Activated T-cell treated with anti-CD3 and anti-CD28 coated beads, Interleukin-2, amount 50 U/mL, for 24 hours (primary cell): Measurements from ENCODE around the gene KRTAP3-2.

Source experiments
- DNase-seq: peaks from one replicate; pipeline ENCODE4 v3.0.0-alpha.2; 2020
- H3K27ac Mint-ChIP-seq: 2 replicates; pipeline ENCODE4 v1.8.0; 2020; ENCODE audit warnings: mild to moderate bottlenecking, mixed read lengths
- H3K27me3 Mint-ChIP-seq: 2 replicates; pipeline ENCODE4 v1.8.0; 2020; ENCODE audit warnings: mixed read lengths
- H3K36me3 Mint-ChIP-seq: 2 replicates; pipeline ENCODE4 v1.8.0; 2020; ENCODE audit warnings: low read depth, mixed read lengths
- H3K4me1 Mint-ChIP-seq: 2 replicates; pipeline ENCODE4 v1.8.0; 2020; ENCODE audit warnings: low read depth, mixed read lengths
- H3K4me3 Mint-ChIP-seq: 2 replicates; pipeline ENCODE4 v1.8.0; 2020; ENCODE audit warnings: mild to moderate bottlenecking, moderate library complexity, mixed read lengths
- H3K9me3 Mint-ChIP-seq: 2 replicates; pipeline ENCODE4 v1.8.0; 2020; ENCODE audit warnings: mixed read lengths

Gene KRTAP3-2

GRCh38 chr17:40996829-40997228 is 2.9 kb downstream of the KRTAP3-2 start:
- no peaks in the 10 kb centered on the region for H3K4me1 Mint-ChIP-seq
- no peak overlapping the region for H3K27ac Mint-ChIP-seq
- DNase-seq: no peak
- no peaks in the 10 kb centered on the region for H3K36me3 Mint-ChIP-seq
- no peaks in the 10 kb centered on the region for H3K9me3 Mint-ChIP-seq
- H3K4me3 Mint-ChIP-seq: no peak overlapping the region
- peaks cover 69% of the 10 kb centered on the region for H3K27me3 Mint-ChIP-seq

- H3K4me1 Mint-ChIP-seq: no peaks in the 10 kb centered on the region
- no peak overlapping the region for H3K4me3 Mint-ChIP-seq
- no peaks in the 10 kb centered on the region for H3K9me3 Mint-ChIP-seq
- no peak for DNase-seq
- H3K27me3 Mint-ChIP-seq: peaks cover 66% of the 10 kb centered on the region
- H3K36me3 Mint-ChIP-seq: no peaks in the 10 kb centered on the region
- no peak overlapping the region for H3K27ac Mint-ChIP-seq
Observed at GRCh38 chr17:40995116-40995515, 4.6 kb downstream of the KRTAP3-2 start.

GRCh38 chr17:40993839-40994238 is 5.9 kb downstream of the KRTAP3-2 start, which contains the start of gene KRTAP3-3:
Gene KRTAP3-3, minus strand, starts transcription at chr17:40994164. Its CDS starts 67 bp downstream, at chr17:40994097.
- no peaks in the 10 kb centered on the region for H3K4me1 Mint-ChIP-seq
- H3K36me3 Mint-ChIP-seq: no peaks in the 10 kb centered on the region
- H3K9me3 Mint-ChIP-seq: no peaks in the 10 kb centered on the region
- H3K4me3 Mint-ChIP-seq: no peak within 1 kb of the TSS
- no peak for DNase-seq
- peaks cover 58% of the 10 kb centered on the region for H3K27me3 Mint-ChIP-seq
- no peak within 1 kb of the TSS for H3K27ac Mint-ChIP-seq

DNA sequence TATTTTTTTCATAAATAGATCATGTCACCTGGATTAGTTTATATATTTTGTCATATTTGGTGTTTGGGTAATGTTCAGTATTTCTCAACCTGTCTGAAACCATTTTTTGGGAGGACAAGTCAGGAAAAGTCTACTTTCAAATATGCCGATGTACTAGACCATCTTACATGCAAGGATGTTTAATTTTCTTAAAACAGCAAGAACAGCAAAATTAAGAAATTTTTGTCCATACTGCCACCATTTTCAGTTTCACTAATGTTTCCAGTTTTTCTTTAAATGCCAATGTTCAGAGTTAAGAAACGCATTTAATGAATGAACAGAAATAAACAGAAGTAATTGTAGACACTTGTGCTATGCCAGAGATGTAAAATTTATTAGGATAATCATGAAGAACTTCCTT is 6.6 kb downstream of the KRTAP3-2 start:
- Mint-ChIP-seq H3K4me3 (no peak overlapping the region), H3K27ac (no peak overlapping the region), H3K9me3 (no peaks in the 10 kb centered on the region), H3K27me3 (peaks cover 52% of the 10 kb centered on the region), H3K36me3 (no peaks in the 10 kb centered on the region), H3K4me1 (no peaks in the 10 kb centered on the region)
- no peak for DNase-seq

DNA sequence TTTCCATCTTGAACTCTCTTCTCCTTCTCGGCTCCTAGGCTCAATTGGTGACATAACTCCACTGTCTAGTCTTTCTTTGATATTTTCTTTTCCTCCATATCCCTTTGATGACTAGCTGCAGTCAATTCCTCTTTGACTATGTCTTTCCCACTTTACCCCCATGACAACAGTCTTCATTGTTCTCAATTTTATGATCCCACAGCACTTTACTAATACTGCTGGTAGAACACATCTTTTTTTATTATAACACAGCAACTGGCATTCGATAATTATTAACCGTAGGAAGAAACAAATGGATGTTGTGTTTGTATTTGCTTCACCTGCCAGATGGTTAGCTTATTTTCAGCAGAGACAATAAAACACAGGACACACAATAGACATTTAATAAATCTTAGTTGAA is 7.0 kb downstream of the KRTAP3-2 start:
- Mint-ChIP-seq H3K4me1 (no peaks in the 10 kb centered on the region), H3K27me3 (peaks cover 54% of the 10 kb centered on the region)

GRCh38 chr17:40986920-40987319 is 12.8 kb downstream of the KRTAP3-2 start:
- H3K27me3 Mint-ChIP-seq: peaks cover 41% of the 10 kb centered on the region
- no peak for DNase-seq
- H3K36me3 Mint-ChIP-seq: no peaks in the 10 kb centered on the region
- no peaks in the 10 kb centered on the region for H3K4me1 Mint-ChIP-seq
- H3K4me3 Mint-ChIP-seq: no peak overlapping the region
- no peaks in the 10 kb centered on the region for H3K9me3 Mint-ChIP-seq
- H3K27ac Mint-ChIP-seq: no peak overlapping the region

More for the DNA sequence above, 7.0 kb downstream of the KRTAP3-2 start:
- no peak overlapping the region for H3K27ac Mint-ChIP-seq
- H3K36me3 Mint-ChIP-seq: no peaks in the 10 kb centered on the region
- DNase-seq: no peak
- H3K9me3 Mint-ChIP-seq: no peaks in the 10 kb centered on the region
- no peak overlapping the region for H3K4me3 Mint-ChIP-seq

DNA sequence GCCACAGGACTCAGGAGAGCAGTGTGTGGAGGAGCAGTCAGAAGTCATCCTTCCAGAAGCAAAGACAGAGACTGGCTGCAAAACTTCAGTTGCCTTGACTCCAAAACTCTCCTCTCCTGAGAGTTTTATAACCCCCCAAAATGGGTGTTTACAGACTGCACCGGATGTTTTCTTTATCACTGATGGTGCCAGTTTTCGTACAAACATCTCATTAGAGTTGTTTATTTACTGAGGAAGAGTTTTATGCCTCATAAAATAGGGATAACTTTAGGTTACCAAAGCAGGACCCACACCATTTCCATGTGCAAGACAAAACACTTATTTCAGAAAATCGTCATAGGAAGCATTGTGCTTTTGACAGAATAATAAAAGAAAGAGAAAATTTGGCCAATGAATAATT is 15.5 kb downstream of the KRTAP3-2 start, which contains the start of gene KRT40:
Gene KRT40, minus strand, starts transcription at position 101 of the 400 bp plus-strand sequence. Its CDS starts 53 bp downstream, at position 48.
- H3K4me1 Mint-ChIP-seq: no peaks in the 10 kb centered on the region
- H3K9me3 Mint-ChIP-seq: no peaks in the 10 kb centered on the region
- no peak within 1 kb of the TSS for H3K27ac Mint-ChIP-seq
- H3K36me3 Mint-ChIP-seq: no peaks in the 10 kb centered on the region
- no peak within 1 kb of the TSS for H3K4me3 Mint-ChIP-seq
- H3K27me3 Mint-ChIP-seq: peaks cover 35% of the 10 kb centered on the region
- DNase-seq: no peak

DNA sequence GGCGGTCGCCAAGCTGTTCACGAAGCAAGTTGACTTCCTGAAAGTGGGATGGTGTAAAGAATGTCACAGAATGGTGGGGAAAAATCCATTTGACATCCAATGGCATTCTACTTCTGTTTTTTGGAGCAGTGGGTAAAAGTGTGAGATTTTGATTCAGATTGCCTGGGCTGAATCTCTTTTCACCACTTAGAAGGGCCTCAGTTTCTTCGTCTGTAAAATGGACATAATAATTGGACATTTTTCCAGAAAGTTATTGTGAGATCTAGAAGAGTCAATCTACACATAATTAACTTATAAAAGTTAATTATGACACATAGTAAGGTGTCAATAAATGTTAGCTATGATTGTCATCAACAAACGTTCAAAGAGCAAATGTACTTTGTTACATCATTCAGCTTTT is 18.6 kb downstream of the KRTAP3-2 start:
- Mint-ChIP-seq H3K27me3 (peaks cover 28% of the 10 kb centered on the region), H3K4me1 (no peaks in the 10 kb centered on the region), H3K27ac (no peak overlapping the region), H3K4me3 (no peak overlapping the region), H3K36me3 (no peaks in the 10 kb centered on the region), H3K9me3 (no peaks in the 10 kb centered on the region)
- no peak for DNase-seq

DNA sequence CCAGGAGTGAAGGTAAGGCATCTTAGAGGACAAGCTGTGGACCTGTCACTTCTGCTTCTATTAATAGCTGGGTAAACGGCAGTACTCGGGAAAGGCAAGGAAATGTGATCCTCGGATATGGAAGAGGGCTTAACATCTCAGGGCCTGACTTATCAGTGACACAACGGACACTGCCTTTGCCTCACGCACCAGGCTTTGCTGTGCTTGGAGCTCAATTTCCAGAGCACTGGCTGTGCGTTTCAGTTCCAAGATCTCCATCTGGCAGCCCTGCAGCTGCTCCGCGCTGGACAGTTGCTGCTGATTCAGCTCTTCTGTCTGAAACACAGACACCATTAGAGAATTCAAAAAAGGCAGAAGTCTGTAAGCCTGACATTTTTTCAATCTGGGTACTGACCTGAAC is 19.1 kb downstream of the KRTAP3-2 start:
- no peak overlapping the region for H3K4me3 Mint-ChIP-seq
- DNase-seq: no peak
- H3K36me3 Mint-ChIP-seq: no peaks in the 10 kb centered on the region
- no peak overlapping the region for H3K27ac Mint-ChIP-seq
- no peaks in the 10 kb centered on the region for H3K9me3 Mint-ChIP-seq
- peaks cover 30% of the 10 kb centered on the region for H3K27me3 Mint-ChIP-seq
- H3K4me1 Mint-ChIP-seq: no peaks in the 10 kb centered on the region

- H3K4me3 Mint-ChIP-seq: no peak overlapping the region
- no peaks in the 10 kb centered on the region for H3K36me3 Mint-ChIP-seq
- H3K9me3 Mint-ChIP-seq: no peaks in the 10 kb centered on the region
- H3K27ac Mint-ChIP-seq: no peak overlapping the region
- no peak for DNase-seq
- H3K27me3 Mint-ChIP-seq: peaks cover 33% of the 10 kb centered on the region
- H3K4me1 Mint-ChIP-seq: no peaks in the 10 kb centered on the region
Observed at GRCh38 chr17:40980117-40980516, 19.6 kb downstream of the KRTAP3-2 start.

DNA sequence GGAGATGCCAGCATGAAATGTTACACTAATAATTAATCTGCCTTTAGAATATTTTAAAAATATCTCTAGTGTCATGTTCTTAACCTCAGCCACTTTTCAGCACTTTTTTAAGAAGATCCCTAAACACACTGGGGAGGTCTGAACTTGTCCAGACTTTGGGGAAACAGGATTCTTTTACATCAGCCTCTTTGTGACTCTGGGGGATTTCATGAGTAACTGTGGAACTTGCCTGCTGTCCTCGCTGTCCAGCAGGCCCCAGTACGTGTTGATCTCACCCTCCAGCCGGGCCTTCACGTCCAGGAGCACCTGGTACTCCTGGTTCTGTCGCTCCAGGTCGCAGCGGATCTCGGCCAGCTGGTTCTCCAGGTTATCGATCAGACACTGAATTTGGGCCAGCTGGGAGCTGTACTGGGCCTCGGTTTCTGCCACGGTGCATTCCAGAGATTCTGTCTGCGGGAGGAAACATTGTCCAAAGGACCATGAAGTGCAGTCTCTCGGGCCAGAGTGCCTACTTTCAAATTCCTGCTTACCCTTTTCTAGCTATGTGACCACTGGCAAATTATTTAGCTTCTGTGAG is 21.0 kb downstream of the KRTAP3-2 start:
- H3K4me3 Mint-ChIP-seq: no peak overlapping the region
- H3K9me3 Mint-ChIP-seq: no peaks in the 10 kb centered on the region
- peaks cover 30% of the 10 kb centered on the region for H3K27me3 Mint-ChIP-seq
- H3K36me3 Mint-ChIP-seq: no peaks in the 10 kb centered on the region
- H3K4me1 Mint-ChIP-seq: no peaks in the 10 kb centered on the region
- no peak overlapping the region for H3K27ac Mint-ChIP-seq
- DNase-seq: no peak

GRCh38 chr17:40975516-40975915 is 24.2 kb downstream of the KRTAP3-2 start:
- Mint-ChIP-seq H3K36me3 (no peaks in the 10 kb centered on the region), H3K27ac (no peak overlapping the region), H3K4me1 (no peaks in the 10 kb centered on the region), H3K27me3 (peaks cover 17% of the 10 kb centered on the region), H3K9me3 (no peaks in the 10 kb centered on the region), H3K4me3 (no peak overlapping the region)
- DNase-seq: no peak

DNA sequence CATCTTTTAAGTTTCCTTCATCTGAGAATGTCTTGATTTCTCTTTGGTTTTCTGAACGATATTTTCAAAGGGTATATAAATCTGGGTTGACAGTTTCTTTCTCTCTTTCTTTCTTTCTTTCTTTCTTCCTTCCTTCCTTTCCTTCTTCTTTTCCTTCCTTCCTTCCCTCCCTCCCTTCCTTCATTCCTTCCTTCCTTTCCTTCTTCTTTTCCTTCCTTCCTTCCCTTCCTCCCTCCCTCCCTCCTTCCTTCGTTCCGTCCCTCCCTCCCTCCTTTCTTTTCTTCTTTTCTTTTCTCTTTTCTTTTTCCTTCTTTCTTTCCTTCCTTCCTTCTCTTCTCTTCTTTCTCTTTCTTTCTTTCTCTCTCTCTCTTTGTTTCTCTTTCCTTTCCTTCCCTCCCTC is 25.3 kb downstream of the KRTAP3-2 start:
- H3K9me3 Mint-ChIP-seq: no peaks in the 10 kb centered on the region
- no peak overlapping the region for H3K4me3 Mint-ChIP-seq

DNA sequence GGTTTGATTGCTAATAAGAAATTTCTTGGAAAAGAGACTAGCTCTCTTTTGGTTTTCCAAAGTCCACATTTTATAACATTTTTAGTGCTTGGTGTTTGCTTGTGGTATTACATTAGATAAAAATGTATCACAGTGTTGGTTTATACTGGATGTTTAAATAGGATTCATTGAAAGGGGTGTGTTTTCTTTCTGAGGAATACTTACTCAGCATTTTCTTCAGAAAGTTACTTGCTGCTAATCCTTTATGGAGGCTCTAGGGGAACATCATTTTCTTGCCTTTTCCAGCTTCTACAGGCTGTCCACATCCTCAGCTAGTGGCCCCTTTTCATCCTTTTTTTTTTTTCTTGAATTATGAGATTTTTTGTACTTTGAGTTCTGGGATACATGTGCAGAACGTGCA is 32.1 kb downstream of the KRTAP3-2 start:
- Mint-ChIP-seq H3K27me3 (peaks cover 36% of the 10 kb centered on the region), H3K9me3 (no peaks in the 10 kb centered on the region), H3K36me3 (no peaks in the 10 kb centered on the region), H3K27ac (no peak overlapping the region), H3K4me3 (no peak overlapping the region), H3K4me1 (peaks cover 5% of the 10 kb centered on the region)
- no peak for DNase-seq

More for the DNA sequence above, 25.3 kb downstream of the KRTAP3-2 start:
- Mint-ChIP-seq H3K27me3 (peaks cover 21% of the 10 kb centered on the region), H3K4me1 (no peaks in the 10 kb centered on the region), H3K27ac (no peak overlapping the region), H3K36me3 (no peaks in the 10 kb centered on the region)
- no peak for DNase-seq

- Mint-ChIP-seq H3K27ac (no peak within 1 kb of the TSS), H3K27me3 (peaks cover 41% of the 10 kb centered on the region), H3K36me3 (no peaks in the 10 kb centered on the region), H3K9me3 (no peaks in the 10 kb centered on the region), H3K4me1 (peaks cover 5% of the 10 kb centered on the region), H3K4me3 (no peak within 1 kb of the TSS)
- DNase-seq: no peak
Observed at GRCh38 chr17:40966848-40967247, 32.9 kb downstream of the KRTAP3-2 start, which contains the start of gene KRT39. Gene KRT39, minus strand, starts transcription at chr17:40966948. Its CDS starts 92 bp downstream, at chr17:40966856.

DNA sequence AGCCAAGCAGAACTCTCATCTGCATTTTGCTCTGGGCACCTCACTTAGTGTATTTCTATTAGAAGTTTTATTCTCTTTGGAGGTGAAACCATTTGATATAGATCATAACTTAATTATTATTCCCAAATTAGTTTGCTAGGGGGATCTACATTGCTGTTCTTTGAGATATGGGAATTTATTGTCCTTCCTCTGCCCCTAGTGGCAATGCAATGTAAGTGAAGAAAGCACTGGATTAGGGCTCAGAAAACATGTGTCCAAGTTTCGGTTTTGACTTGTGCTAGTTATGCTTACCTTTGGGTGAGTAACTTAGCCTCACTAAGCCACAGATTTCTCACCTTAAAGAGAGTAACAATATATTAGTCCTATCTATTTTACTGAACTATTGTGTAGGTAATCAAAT is 35.9 kb downstream of the KRTAP3-2 start:
- H3K4me1 Mint-ChIP-seq: peaks cover 5% of the 10 kb centered on the region
- peaks cover 42% of the 10 kb centered on the region for H3K27me3 Mint-ChIP-seq
- no peaks in the 10 kb centered on the region for H3K9me3 Mint-ChIP-seq
- no peak for DNase-seq
- no peaks in the 10 kb centered on the region for H3K36me3 Mint-ChIP-seq
- H3K27ac Mint-ChIP-seq: no peak overlapping the region
- no peak overlapping the region for H3K4me3 Mint-ChIP-seq
